GM23338 (cell line): ENCODE measurements around the gene CYSRT1. TPM values are rescaled to one million over a fixed set of nuclear protein-coding genes. Genes with fewer than 3 reads are reported as not detected.

Experiments
- ATAC-seq: fragments of 200-7000 bp; cut with Tn5 transposase; 3 replicates; pipeline ENCODE4 v1.9.1; 2020
- DNase-seq: peaks from one replicate; pipeline ENCODE4 v3.0.0-alpha.2; 2015; ENCODE audit warnings: low spot score
- H2AFZ ChIP-seq: fragments of 200-600 bp; sonication (generic); 2 replicates; pipeline ENCODE4 v1.8.0; 2016; ENCODE audit warnings: antibody characterized with exemption, mild to moderate bottlenecking, moderate library complexity
- H3F3A ChIP-seq: fragments of 200-600 bp; sonication (generic); replicated peaks from 2 replicates; pipeline ENCODE4 v1.8.0; 2017; ENCODE audit warnings: antibody characterized with exemption, mixed run types, low read depth
- H3K27ac ChIP-seq: fragments of 200-600 bp; sonication (generic); 2 replicates; pipeline ENCODE4 v1.6.1; 2016; ENCODE audit warnings: low read depth
- H3K27me3 ChIP-seq: fragments of 200-600 bp; sonication (generic); 2 replicates; pipeline ENCODE4 v1.8.0; 2016; ENCODE audit warnings: mild to moderate bottlenecking, mixed run types, moderate library complexity; ENCODE audit not compliant: insufficient read depth
- H3K36me3 ChIP-seq: fragments of 200-600 bp; sonication (generic); 2 replicates; pipeline ENCODE4 v1.8.0; 2016; ENCODE audit warnings: mild to moderate bottlenecking; ENCODE audit not compliant: insufficient read depth
- H3K4me1 ChIP-seq: fragments of 200-600 bp; sonication (generic); 2 replicates; pipeline ENCODE4 v1.8.0; 2016; ENCODE audit warnings: mild to moderate bottlenecking, moderate library complexity; ENCODE audit not compliant: insufficient read depth
- H3K4me2 ChIP-seq: fragments of 200-600 bp; sonication (generic); 2 replicates; pipeline ENCODE4 v1.7.1; 2017; ENCODE audit warnings: mixed run types
- H3K4me3 ChIP-seq: fragments of 200-600 bp; sonication (generic); 2 replicates; pipeline ENCODE4 v1.6.1; 2016; ENCODE audit warnings: mixed run types
- H3K79me2 ChIP-seq: fragments of 200-600 bp; sonication (generic); replicated peaks from 2 replicates; pipeline ENCODE4 v1.8.0; 2017; ENCODE audit warnings: mild to moderate bottlenecking; ENCODE audit not compliant: insufficient read depth
- H3K9me2 ChIP-seq: fragments of 200-600 bp; sonication (generic); 2 replicates; pipeline ENCODE4 v1.8.0; 2017; ENCODE audit not compliant: insufficient read depth
- H4K20me1 ChIP-seq: fragments of 200-600 bp; sonication (generic); replicated peaks from 2 replicates; pipeline ENCODE4 v1.8.0; 2017; ENCODE audit warnings: mild to moderate bottlenecking; ENCODE audit not compliant: insufficient read depth
- H3K27ac Mint-ChIP-seq: 2 replicates; pipeline ENCODE4 v1.8.0; 2020; ENCODE audit warnings: inconsistent platforms, mild to moderate bottlenecking, moderate library complexity, mixed read lengths
- H3K27me3 Mint-ChIP-seq: 3 replicates; pipeline ENCODE4 v1.8.0; 2022; ENCODE audit warnings: low read depth, mild to moderate bottlenecking, moderate library complexity, mixed read lengths, inconsistent platforms; ENCODE audit not compliant: insufficient read depth, poor library complexity
- H3K36me3 Mint-ChIP-seq: 3 replicates; pipeline ENCODE4 v1.8.0; 2021; ENCODE audit warnings: low read depth, mild to moderate bottlenecking, inconsistent platforms, moderate library complexity, mixed read lengths
- H3K4me1 Mint-ChIP-seq: 3 replicates; pipeline ENCODE4 v1.8.0; 2020; ENCODE audit warnings: mild to moderate bottlenecking, inconsistent platforms, mixed read lengths
- H3K4me3 Mint-ChIP-seq: 3 replicates; pipeline ENCODE4 v1.8.0; 2021; ENCODE audit warnings: moderate library complexity, mild to moderate bottlenecking, inconsistent platforms, mixed read lengths
- H3K9me3 Mint-ChIP-seq: 3 replicates; pipeline ENCODE4 v1.8.0; 2020; ENCODE audit warnings: moderate library complexity, mild to moderate bottlenecking, inconsistent platforms, mixed read lengths
- CREB1 ChIP-seq: fragments of 250-450 bp; sonication (Bioruptor Pico); IDR thresholded peaks from 2 replicates; pipeline ENCODE4 v1.5.0; 2020; ENCODE audit warnings: low read depth, mild to moderate bottlenecking, moderate library complexity
- EZH2 ChIP-seq: fragments of 200-600 bp; sonication (generic); IDR thresholded peaks from one replicate; pipeline ENCODE4 v1.8.0; 2017; ENCODE audit warnings: antibody characterized with exemption, mild to moderate bottlenecking, low read depth; ENCODE audit not compliant: unreplicated experiment
- EZH2phosphoT487 ChIP-seq: fragments of 200-600 bp; sonication (generic); IDR thresholded peaks from one replicate; pipeline ENCODE4 v1.8.1; 2018; ENCODE audit warnings: antibody characterized with exemption; ENCODE audit not compliant: unreplicated experiment
- JUNB ChIP-seq: IDR thresholded peaks from one replicate; pipeline ENCODE4 v1.6.1; 2016; ENCODE audit warnings: antibody characterized with exemption; ENCODE audit not compliant: unreplicated experiment
- NANOG ChIP-seq: IDR thresholded peaks from 2 replicates; pipeline ENCODE4 v1.6.1; 2016; ENCODE audit warnings: antibody characterized with exemption, borderline replicate concordance
- POLR2AphosphoS5 ChIP-seq: IDR thresholded peaks from 2 replicates; pipeline ENCODE4 v1.6.1; 2016; ENCODE audit warnings: antibody characterized with exemption, low read depth
- STAT1 ChIP-seq: IDR thresholded peaks from one replicate; pipeline ENCODE4 v1.6.1; 2016; ENCODE audit warnings: antibody characterized with exemption; ENCODE audit not compliant: unreplicated experiment
- ZNF114 ChIP-seq: fragments of 250-450 bp; sonication (Bioruptor Pico); IDR thresholded peaks from 2 replicates; pipeline ENCODE4 v1.5.0; 2020; ENCODE audit warnings: mild to moderate bottlenecking, moderate library complexity
- ZNF331 ChIP-seq: fragments of 250-450 bp; sonication (Bioruptor Pico); IDR thresholded peaks from 2 replicates; pipeline ENCODE4 v1.5.0; 2020; ENCODE audit warnings: low read depth, mild to moderate bottlenecking, moderate library complexity
- polyA plus RNA-seq: library from polyadenylated mRNA; unstranded; fragments of >200 nt; fragmentation: Nextera tagmentation; extraction: Ambion mirVana; gene quantifications from 2 replicates; pipeline ENCODE4 v1.2.1, GENCODE V29; 2016
- total RNA-seq: library from RNA; depleted of rRNA; stranded (reverse); fragments of >200 nt; shearing (Covaris generic); gene quantifications from 2 replicates; pipeline ENCODE4 v1.2.3, GENCODE V29; 2014
- TF ChIP-seq, protein P1 (sequence below): IDR thresholded peaks from 2 replicates; pipeline ENCODE4 v1.6.1; 2016; ENCODE audit warnings: antibody characterized with exemption
- TF ChIP-seq, protein P2 (sequence below): fragments of 250-450 bp; sonication (Bioruptor Pico); IDR thresholded peaks from 2 replicates; pipeline ENCODE4 v1.5.0; 2020; ENCODE audit warnings: mild to moderate bottlenecking, moderate library complexity
- TF ChIP-seq, protein P3 (sequence below), 2 experiments: fragments of 200-600 bp in 1 of 2; sonication (generic) in 1 of 2; conservative IDR thresholded peaks; 2 replicates each; pipeline versions ENCODE4 v1.5.1 to v1.6.1; 2016 to 2017; ENCODE audit warnings: antibody characterized with exemption in 2 of 2, low read depth in 2 of 2, mild to moderate bottlenecking in 2 of 2, moderate library complexity in 1 of 2
- TF ChIP-seq, protein P4 (sequence below): IDR thresholded peaks from one replicate; pipeline ENCODE4 v1.6.1; 2018; ENCODE audit warnings: antibody characterized with exemption; ENCODE audit not compliant: unreplicated experiment

Gene CYSRT1
- total and polyA plus RNA-seq, 2 experiments from 2014 or later = 2.0 to 3.2 TPM

DNA sequence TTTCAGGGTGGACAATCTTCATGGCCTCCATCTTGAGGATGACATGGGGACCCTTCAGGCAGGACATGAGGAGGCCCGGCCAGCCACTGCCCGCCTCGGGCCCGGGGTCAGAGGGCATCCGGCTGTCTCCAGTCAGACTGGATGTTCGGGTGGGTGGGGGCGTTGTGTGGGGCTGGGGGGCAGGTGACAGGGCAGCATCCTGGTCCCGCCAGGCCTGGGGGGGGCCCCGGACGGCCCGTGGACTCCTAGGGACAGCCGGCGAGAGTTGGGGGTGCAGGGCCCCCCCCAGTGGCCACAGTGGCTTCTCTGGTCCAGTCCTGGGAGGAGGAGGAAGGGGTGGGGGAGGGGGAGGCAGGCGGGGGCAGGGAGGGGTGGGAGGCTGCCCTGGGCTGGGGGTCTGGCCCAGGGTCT lies 3.9 kb upstream of the CYSRT1 start:
- Histone ChIP-seq H4K20me1 (no peaks in the 10 kb centered on the region), H3K79me2 (no peaks in the 10 kb centered on the region), H3K4me1 (peaks cover 3% of the 10 kb centered on the region; the same call in 1 of the 2 replicates), H3K27me3 (peaks cover 9% of the 10 kb centered on the region; the same call in 1 of the 2 replicates), H3K4me3 (peak overlapping the region; percentile 58), H3K9me2 (no peaks in the 10 kb centered on the region), H3K27ac (no peak overlapping the region), H3F3A (0 out of 2 replicates have a peak, but pooled peaks cover 9% of the 10 kb centered on the region), H2AFZ (no peak overlapping the region), H3K36me3 (no peaks in the 10 kb centered on the region), H3K4me2 (peak overlapping the region; percentile 73; the same call in 1 of the 2 replicates)
- no peak for DNase-seq
- Mint-ChIP-seq H3K27me3 (no peaks in the 10 kb centered on the region), H3K4me3 (peak overlapping the region; percentile 30; the same call in 1 of the 3 replicates), H3K27ac (no peak overlapping the region), H3K9me3 (no peaks in the 10 kb centered on the region), H3K4me1 (peaks cover 7% of the 10 kb centered on the region; the same call in 2 of the 3 replicates), H3K36me3 (no peaks in the 10 kb centered on the region; the same call in 2 of the 3 replicates)
- ATAC-seq = no peak
- TF ChIP-seq, protein P1, sequence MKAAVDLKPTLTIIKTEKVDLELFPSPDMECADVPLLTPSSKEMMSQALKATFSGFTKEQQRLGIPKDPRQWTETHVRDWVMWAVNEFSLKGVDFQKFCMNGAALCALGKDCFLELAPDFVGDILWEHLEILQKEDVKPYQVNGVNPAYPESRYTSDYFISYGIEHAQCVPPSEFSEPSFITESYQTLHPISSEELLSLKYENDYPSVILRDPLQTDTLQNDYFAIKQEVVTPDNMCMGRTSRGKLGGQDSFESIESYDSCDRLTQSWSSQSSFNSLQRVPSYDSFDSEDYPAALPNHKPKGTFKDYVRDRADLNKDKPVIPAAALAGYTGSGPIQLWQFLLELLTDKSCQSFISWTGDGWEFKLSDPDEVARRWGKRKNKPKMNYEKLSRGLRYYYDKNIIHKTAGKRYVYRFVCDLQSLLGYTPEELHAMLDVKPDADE = no peak
- TF ChIP-seq EZH2phosphoT487 (no peak), ZNF331 (no peak), ZNF114 (CRISPR knock-in tag) (no peak), JUNB (no peak), NANOG (no peak), EZH2 (no peak), STAT1 (no peak), POLR2AphosphoS5 (no peak), CREB1 (CRISPR knock-in tag) (no peak)
- TF ChIP-seq, protein P2, sequence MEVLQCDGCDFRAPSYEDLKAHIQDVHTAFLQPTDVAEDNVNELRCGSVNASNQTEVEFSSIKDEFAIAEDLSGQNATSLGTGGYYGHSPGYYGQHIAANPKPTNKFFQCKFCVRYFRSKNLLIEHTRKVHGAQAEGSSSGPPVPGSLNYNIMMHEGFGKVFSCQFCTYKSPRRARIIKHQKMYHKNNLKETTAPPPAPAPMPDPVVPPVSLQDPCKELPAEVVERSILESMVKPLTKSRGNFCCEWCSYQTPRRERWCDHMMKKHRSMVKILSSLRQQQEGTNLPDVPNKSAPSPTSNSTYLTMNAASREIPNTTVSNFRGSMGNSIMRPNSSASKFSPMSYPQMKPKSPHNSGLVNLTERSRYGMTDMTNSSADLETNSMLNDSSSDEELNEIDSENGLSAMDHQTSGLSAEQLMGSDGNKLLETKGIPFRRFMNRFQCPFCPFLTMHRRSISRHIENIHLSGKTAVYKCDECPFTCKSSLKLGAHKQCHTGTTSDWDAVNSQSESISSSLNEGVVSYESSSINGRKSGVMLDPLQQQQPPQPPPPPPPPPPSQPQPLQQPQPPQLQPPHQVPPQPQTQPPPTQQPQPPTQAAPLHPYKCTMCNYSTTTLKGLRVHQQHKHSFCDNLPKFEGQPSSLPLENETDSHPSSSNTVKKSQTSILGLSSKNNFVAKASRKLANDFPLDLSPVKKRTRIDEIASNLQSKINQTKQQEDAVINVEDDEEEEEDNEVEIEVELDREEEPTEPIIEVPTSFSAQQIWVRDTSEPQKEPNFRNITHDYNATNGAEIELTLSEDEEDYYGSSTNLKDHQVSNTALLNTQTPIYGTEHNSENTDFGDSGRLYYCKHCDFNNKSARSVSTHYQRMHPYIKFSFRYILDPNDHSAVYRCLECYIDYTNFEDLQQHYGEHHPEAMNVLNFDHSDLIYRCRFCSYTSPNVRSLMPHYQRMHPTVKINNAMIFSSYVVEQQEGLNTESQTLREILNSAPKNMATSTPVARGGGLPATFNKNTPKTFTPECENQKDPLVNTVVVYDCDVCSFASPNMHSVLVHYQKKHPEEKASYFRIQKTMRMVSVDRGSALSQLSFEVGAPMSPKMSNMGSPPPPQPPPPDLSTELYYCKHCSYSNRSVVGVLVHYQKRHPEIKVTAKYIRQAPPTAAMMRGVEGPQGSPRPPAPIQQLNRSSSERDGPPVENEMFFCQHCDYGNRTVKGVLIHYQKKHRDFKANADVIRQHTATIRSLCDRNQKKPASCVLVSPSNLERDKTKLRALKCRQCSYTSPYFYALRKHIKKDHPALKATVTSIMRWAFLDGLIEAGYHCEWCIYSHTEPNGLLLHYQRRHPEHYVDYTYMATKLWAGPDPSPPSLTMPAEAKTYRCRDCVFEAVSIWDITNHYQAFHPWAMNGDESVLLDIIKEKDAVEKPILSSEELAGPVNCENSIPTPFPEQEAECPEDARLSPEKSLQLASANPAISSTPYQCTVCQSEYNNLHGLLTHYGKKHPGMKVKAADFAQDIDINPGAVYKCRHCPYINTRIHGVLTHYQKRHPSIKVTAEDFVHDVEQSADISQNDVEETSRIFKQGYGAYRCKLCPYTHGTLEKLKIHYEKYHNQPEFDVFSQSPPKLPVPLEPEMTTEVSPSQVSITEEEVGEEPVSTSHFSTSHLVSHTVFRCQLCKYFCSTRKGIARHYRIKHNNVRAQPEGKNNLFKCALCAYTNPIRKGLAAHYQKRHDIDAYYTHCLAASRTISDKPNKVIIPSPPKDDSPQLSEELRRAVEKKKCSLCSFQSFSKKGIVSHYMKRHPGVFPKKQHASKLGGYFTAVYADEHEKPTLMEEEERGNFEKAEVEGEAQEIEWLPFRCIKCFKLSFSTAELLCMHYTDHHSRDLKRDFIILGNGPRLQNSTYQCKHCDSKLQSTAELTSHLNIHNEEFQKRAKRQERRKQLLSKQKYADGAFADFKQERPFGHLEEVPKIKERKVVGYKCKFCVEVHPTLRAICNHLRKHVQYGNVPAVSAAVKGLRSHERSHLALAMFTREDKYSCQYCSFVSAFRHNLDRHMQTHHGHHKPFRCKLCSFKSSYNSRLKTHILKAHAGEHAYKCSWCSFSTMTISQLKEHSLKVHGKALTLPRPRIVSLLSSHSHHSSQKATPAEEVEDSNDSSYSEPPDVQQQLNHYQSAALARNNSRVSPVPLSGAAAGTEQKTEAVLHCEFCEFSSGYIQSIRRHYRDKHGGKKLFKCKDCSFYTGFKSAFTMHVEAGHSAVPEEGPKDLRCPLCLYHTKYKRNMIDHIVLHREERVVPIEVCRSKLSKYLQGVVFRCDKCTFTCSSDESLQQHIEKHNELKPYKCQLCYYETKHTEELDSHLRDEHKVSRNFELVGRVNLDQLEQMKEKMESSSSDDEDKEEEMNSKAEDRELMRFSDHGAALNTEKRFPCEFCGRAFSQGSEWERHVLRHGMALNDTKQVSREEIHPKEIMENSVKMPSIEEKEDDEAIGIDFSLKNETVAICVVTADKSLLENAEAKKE (CRISPR knock-in tag) = no peak
- TF ChIP-seq, protein P3, sequence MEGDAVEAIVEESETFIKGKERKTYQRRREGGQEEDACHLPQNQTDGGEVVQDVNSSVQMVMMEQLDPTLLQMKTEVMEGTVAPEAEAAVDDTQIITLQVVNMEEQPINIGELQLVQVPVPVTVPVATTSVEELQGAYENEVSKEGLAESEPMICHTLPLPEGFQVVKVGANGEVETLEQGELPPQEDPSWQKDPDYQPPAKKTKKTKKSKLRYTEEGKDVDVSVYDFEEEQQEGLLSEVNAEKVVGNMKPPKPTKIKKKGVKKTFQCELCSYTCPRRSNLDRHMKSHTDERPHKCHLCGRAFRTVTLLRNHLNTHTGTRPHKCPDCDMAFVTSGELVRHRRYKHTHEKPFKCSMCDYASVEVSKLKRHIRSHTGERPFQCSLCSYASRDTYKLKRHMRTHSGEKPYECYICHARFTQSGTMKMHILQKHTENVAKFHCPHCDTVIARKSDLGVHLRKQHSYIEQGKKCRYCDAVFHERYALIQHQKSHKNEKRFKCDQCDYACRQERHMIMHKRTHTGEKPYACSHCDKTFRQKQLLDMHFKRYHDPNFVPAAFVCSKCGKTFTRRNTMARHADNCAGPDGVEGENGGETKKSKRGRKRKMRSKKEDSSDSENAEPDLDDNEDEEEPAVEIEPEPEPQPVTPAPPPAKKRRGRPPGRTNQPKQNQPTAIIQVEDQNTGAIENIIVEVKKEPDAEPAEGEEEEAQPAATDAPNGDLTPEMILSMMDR (conservative IDR thresholded peaks at IDR 0.05; ENCODE audit: low read depth in 2 of 2) = no peak; a peak in 1 of 4 replicates
- TF ChIP-seq, protein P4, sequence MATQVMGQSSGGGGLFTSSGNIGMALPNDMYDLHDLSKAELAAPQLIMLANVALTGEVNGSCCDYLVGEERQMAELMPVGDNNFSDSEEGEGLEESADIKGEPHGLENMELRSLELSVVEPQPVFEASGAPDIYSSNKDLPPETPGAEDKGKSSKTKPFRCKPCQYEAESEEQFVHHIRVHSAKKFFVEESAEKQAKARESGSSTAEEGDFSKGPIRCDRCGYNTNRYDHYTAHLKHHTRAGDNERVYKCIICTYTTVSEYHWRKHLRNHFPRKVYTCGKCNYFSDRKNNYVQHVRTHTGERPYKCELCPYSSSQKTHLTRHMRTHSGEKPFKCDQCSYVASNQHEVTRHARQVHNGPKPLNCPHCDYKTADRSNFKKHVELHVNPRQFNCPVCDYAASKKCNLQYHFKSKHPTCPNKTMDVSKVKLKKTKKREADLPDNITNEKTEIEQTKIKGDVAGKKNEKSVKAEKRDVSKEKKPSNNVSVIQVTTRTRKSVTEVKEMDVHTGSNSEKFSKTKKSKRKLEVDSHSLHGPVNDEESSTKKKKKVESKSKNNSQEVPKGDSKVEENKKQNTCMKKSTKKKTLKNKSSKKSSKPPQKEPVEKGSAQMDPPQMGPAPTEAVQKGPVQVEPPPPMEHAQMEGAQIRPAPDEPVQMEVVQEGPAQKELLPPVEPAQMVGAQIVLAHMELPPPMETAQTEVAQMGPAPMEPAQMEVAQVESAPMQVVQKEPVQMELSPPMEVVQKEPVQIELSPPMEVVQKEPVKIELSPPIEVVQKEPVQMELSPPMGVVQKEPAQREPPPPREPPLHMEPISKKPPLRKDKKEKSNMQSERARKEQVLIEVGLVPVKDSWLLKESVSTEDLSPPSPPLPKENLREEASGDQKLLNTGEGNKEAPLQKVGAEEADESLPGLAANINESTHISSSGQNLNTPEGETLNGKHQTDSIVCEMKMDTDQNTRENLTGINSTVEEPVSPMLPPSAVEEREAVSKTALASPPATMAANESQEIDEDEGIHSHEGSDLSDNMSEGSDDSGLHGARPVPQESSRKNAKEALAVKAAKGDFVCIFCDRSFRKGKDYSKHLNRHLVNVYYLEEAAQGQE = no peak
